GM21367 (cell line): ENCODE data around the gene MAML3.

ENCODE experiments used
- ATAC-seq: cut with Tn5 transposase; IDR thresholded peaks from one replicate; pipeline ENCODE4 v1.9.1; 2021; ENCODE audit not compliant: unreplicated experiment

Gene MAML3

DNA sequence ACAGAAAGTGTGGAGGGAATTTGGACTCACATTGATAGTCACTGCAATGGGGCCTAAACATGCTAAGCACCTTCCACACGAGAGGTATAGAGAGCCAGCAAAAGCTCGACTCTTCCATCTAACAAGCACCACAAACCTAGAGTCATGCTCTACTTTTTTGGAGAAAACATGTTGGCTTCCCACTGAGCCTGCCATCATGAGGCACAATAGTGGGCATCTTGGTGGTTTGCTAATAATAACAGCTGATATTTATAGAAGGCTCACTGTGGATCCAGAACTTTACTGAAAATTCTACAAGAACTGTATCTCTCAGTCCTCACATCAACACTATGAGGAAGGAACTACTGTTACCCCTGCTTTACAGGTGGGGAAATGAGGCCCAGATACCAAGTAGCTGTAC, 26.6 kb downstream of the MAML3 start:
- no peak for ATAC-seq

GRCh38 chr4:140126261-140126660, 27.7 kb downstream of the MAML3 start:
- no peak for ATAC-seq

DNA sequence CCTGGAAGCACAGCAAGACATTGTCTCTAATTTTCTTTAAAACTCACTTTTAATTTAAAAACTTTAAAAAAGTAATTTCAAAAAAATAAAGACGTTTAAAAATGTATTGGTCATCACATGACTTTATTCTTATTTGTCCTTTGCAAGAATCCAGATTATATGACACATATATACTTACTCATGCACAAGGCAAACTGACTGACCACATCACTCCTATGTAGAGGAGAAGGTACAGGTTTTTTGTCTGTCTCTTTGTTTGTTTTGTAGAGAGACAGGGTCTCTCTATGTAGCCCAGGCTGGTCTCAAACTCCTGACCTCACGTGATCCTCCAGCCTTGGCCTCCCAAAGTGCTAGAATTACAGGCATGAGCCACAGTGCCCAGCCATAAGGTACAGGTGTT, 28.6 kb downstream of the MAML3 start:
- ATAC-seq: no peak

GRCh38 chr4:140123666-140124377, 30.2 kb downstream of the MAML3 start:
- ATAC-seq: no peak

- ATAC-seq: no peak
These were observed 31.1 kb downstream of the MAML3 start for GRCh38 chr4:140122891-140123290.

- ATAC-seq: no peak
These were observed 32.3 kb downstream of the MAML3 start for GRCh38 chr4:140121646-140122045.

- no peak for ATAC-seq
These were observed 34.9 kb downstream of the MAML3 start for GRCh38 chr4:140118931-140119640.

- ATAC-seq: no peak
These were observed 36.0 kb downstream of the MAML3 start for GRCh38 chr4:140117947-140118346.

- ATAC-seq: peak; percentile 43
These were observed 37.4 kb downstream of the MAML3 start for GRCh38 chr4:140116442-140117104.

- peak; percentile 61 for ATAC-seq
These were observed 38.8 kb downstream of the MAML3 start for GRCh38 chr4:140115140-140115539.

- no peak for ATAC-seq
These were observed 40.3 kb downstream of the MAML3 start for GRCh38 chr4:140113653-140114052.

DNA sequence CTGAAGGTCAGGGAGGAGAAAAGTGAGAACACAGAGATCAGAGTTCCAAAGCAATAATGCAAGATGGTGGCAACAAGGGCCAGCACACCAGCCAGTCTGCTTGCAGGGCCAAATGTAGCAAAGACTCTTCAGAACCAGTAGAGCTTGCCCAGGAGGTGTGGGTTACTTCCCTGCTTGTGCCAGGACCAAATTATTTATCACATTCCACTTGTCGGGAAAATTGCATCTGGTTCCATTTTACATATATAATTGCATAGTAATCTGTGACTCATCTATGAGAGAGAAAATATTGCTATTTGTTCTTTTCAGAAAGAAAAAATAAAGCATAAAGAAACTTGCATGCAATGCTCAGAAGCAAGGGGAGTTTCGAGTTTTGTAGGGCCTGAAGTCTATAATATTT, 41.4 kb downstream of the MAML3 start:
- ATAC-seq: no peak

DNA sequence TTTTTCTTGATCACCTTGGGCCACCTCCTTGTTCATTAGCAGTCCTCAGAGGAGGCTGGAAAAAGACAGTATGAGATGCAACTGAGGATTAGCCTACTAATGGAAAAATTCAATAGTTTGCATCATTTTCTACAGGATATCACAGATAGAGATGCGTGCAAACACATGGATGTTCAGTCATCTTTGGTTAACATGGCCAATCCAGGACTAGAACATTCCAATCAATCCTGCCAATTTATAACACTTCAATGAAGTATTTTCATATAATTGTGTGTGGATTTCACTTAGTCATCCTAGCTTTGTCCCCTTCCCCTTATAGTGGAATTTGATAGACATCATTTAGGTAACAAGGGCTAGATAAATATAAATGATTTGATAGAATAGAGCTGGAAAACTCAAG, 42.7 kb downstream of the MAML3 start:
- ATAC-seq: no peak

DNA sequence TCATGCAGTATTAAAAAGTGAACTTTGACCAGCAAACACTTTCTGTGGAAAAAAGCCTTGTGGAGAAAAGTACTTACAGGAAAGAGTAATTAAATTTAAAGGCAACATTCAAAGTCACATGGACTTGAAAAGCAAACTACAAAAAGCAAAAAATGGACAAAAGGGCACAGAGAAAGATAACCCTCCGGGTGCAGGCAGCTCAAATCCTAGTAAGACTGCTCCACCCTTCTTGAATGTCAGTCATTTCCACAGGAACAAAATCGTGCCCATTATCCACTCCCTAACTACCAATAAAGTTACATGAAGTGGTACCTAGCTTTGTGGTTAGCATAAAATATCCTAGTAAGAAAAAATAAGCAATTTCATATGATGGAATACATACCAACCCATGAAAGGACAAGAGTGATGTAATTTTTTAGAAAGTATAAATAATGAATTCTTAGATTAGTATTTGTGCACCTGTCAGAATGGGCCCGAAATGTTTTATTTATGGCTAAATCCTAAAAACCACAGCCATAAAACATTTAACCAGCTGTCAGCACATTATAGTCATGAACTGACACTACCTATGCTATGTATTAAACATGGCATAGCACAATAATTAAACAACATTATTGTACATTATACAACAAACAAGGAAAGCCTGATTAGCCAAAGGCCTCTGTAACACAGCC, 43.3 kb downstream of the MAML3 start:
- no peak for ATAC-seq

DNA sequence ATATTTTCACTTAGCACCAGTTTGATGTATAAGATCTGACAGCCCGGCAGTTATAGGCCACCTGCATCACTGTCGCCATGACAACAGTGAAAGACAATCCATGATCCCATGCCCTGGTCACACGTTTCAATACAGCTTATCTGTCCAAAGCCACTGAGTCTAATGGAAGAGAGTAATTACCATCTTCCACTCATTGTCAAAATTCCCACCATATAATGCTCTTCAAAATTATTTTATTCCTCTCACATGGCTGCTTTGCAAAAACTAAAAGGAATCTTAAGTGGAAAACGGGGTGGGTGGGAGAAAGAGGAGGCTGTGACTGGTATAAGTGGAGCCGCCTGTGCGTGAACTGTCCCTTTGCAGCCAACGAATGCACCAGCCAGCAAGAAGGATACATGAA, 44.2 kb downstream of the MAML3 start:
- ATAC-seq: no peak

- ATAC-seq: no peak
These were observed 44.7 kb downstream of the MAML3 start for GRCh38 chr4:140109292-140109691.

DNA sequence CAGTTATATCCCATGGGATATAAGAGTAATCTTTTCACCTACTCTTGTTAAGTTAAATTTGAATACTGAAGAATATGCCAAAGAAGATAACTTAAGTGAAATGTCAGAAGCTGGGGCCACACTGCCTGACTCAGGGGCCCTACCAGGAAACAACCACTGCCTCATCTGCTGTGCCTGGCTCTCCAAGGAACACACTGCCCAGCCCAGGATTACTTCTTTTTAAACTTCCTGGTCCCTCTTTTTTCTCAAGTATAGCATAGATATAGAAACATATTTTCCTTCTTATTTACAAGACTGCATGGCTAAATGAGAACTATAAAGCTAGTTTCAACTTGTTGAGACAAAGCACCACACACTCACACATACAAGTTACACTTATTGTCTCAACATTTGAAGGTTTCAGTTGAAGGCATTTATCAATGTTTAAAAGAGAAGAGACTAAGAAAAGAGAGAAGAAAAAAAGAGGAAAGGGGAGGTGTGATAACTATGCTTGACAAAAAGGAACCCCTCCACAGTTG, 45.2 kb downstream of the MAML3 start:
- no peak for ATAC-seq

GRCh38 chr4:140108243-140108642, 45.7 kb downstream of the MAML3 start:
- ATAC-seq: no peak

GRCh38 chr4:140106289-140106844, 47.6 kb downstream of the MAML3 start:
- no peak for ATAC-seq

- ATAC-seq: no peak
These were observed 48.5 kb downstream of the MAML3 start for GRCh38 chr4:140105436-140105835.

DNA sequence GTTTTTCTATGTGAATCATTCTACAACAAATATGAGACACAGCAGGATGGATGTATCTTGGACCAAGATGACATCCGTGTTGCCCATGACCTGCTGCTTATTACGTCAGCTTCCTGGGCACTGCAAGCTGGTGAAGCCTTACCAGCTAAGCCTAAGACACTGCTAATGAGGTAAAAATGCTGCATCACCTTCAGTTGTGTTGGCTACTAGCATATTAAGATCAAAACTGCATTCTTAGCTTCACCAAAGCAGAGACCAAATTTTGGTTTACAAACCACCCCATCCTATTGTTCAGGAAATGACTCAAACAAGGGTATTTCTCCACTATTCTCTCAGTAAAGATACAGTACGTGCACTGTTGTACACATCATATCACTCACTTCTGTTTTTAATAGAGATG, 50.3 kb downstream of the MAML3 start:
- ATAC-seq: peak; percentile 60
